C4-2B (cell line): Measurements from ENCODE around the gene TUT7.

Experiments
- H3K27ac ChIP-seq: fragments of 450-650 bp; 2 replicates; pipeline ENCODE4 v1.5.1; 2017
- CTCF ChIP-seq: fragments of 450-650 bp; conservative IDR thresholded peaks from 2 replicates; pipeline ENCODE4 v1.5.1; 2017; ENCODE audit warnings: mild to moderate bottlenecking
- ZFX ChIP-seq: fragments of 450-650 bp; IDR thresholded peaks from 2 replicates; pipeline ENCODE4 v1.6.1; 2017

The TUT7 gene

GRCh38 chr9:86333651-86334050 is 20.6 kb downstream of the TUT7 start:
- TF ChIP-seq ZFX (no peak), CTCF (no peak)
- H3K27ac ChIP-seq = no peak overlapping the region

- TF ChIP-seq CTCF = no peak
These were observed 24.0 kb downstream of the TUT7 start for GRCh38 chr9:86330186-86330585.

GRCh38 chr9:86329649-86330048 is 24.6 kb downstream of the TUT7 start:
- no peak overlapping the region for H3K27ac ChIP-seq
- no peak for TF ChIP-seq CTCF

More at GRCh38 chr9:86330186-86330585, 24.0 kb downstream of the TUT7 start:
- no peak overlapping the region for H3K27ac ChIP-seq

- TF ChIP-seq ZFX (no peak), CTCF (no peak)
- H3K27ac ChIP-seq = no peak overlapping the region
These were observed 26.1 kb downstream of the TUT7 start for GRCh38 chr9:86328156-86328555.

GRCh38 chr9:86326536-86326935 is 27.7 kb downstream of the TUT7 start:
- no peak for TF ChIP-seq CTCF
- no peak for TF ChIP-seq ZFX

GRCh38 chr9:86324901-86325300 is 29.3 kb downstream of the TUT7 start:
- H3K27ac ChIP-seq = no peak overlapping the region

More at GRCh38 chr9:86326536-86326935, 27.7 kb downstream of the TUT7 start:
- no peak overlapping the region for H3K27ac ChIP-seq

GRCh38 chr9:86324308-86324707 is 29.9 kb downstream of the TUT7 start:
- no peak overlapping the region for H3K27ac ChIP-seq
- TF ChIP-seq CTCF (no peak), ZFX (no peak)

More at GRCh38 chr9:86324901-86325300, 29.3 kb downstream of the TUT7 start:
- TF ChIP-seq CTCF (no peak), ZFX (no peak)
